A673 (cell line): ENCODE measurements around the gene CENPI. TPM values are rescaled to one million over a fixed set of nuclear protein-coding genes. Genes with fewer than 3 reads are reported as not detected.

Source experiments
- BruUV-seq: library from RNA; stranded (reverse); fragments of 400-500 nt; replicated peaks from 2 replicates; lab custom pipeline; 2021; lab: Mats Ljungman, UMichigan
- CTCF ChIA-PET: fragments of 300-600 bp; sonication (Branson Sonifier 250); formaldehyde crosslinking; loops from one replicate; lab custom pipeline; 2022; ENCODE audit warnings: antibody characterized with exemption; lab: Charles Lee
- POLR2A ChIA-PET: fragments of 300-600 bp; sonication (Branson Sonifier 250); formaldehyde crosslinking; loops from one replicate; lab custom pipeline; 2022; ENCODE audit warnings: antibody characterized with exemption; ENCODE audit not compliant: low non-redundant PET; lab: Charles Lee
- DNase-seq: peaks from one replicate; pipeline ENCODE4 v3.0.0-alpha.2; 2015; ENCODE audit warnings: low spot score
- H3K27ac ChIP-seq: fragments of 200-600 bp; sonication (generic); 2 replicates; pipeline ENCODE4 v1.5.1; 2016; ENCODE audit warnings: mixed run types, low read depth, mild to moderate bottlenecking, mixed read lengths, antibody characterized with exemption, low read length; ENCODE audit not compliant: poor library complexity, severe bottlenecking
- H3K27me3 ChIP-seq: fragments of 200-600 bp; sonication (generic); replicated peaks from 2 replicates; pipeline ENCODE4 v1.6.1; 2017; ENCODE audit warnings: mixed run types, low read depth, mild to moderate bottlenecking, mixed read lengths, antibody characterized with exemption, low read length; ENCODE audit not compliant: insufficient read depth, poor library complexity
- H3K36me3 ChIP-seq: fragments of 200-600 bp; sonication (generic); 2 replicates; pipeline ENCODE4 v1.6.1; 2016; ENCODE audit warnings: mixed run types, mild to moderate bottlenecking, mixed read lengths, antibody characterized with exemption, low read length; ENCODE audit not compliant: insufficient read depth, poor library complexity, severe bottlenecking
- H3K4me1 ChIP-seq: fragments of 200-600 bp; sonication (generic); 2 replicates; pipeline ENCODE4 v1.6.1; 2017; ENCODE audit warnings: mixed run types, mild to moderate bottlenecking, mixed read lengths, antibody characterized with exemption, low read length; ENCODE audit not compliant: insufficient read depth, poor library complexity, severe bottlenecking
- H3K4me3 ChIP-seq: fragments of 200-600 bp; sonication (generic); 2 replicates; pipeline ENCODE4 v1.5.1; 2016; ENCODE audit warnings: low read depth, mixed run types, mild to moderate bottlenecking, mixed read lengths, low read length; ENCODE audit not compliant: poor library complexity, severe bottlenecking
- H3K9me3 ChIP-seq: fragments of 200-600 bp; sonication (generic); 2 replicates; pipeline ENCODE4 v1.6.1; 2016; ENCODE audit warnings: mixed run types, low read depth, mild to moderate bottlenecking, mixed read lengths, antibody characterized with exemption, low read length; ENCODE audit not compliant: poor library complexity, severe bottlenecking
- EZH2 ChIP-seq: fragments of 200-600 bp; sonication (generic); IDR thresholded peaks from 2 replicates; pipeline ENCODE4 v1.6.1; 2017; ENCODE audit warnings: borderline replicate concordance, low read depth, mild to moderate bottlenecking, mixed read lengths, antibody characterized with exemption, low read length; ENCODE audit not compliant: poor library complexity, severe bottlenecking
- intact Hi-C: fragments of 100-400 bp; cut with micrococcal nuclease; formaldehyde crosslinking; loops from one replicate; pipeline ENCODE4 v1.10.0; 2022; ENCODE audit not compliant: unreplicated experiment
- total RNA-seq: library from RNA; stranded (reverse); gene quantifications from 2 replicates; pipeline ENCODE4 v1.2.3, GENCODE V29; 2021
- TF ChIP-seq, protein P1 (sequence below): fragments of 300-800, 200-600 bp; sonication (generic); conservative IDR thresholded peaks from 2 replicates; pipeline ENCODE4 v1.5.1; 2017; ENCODE audit warnings: low read depth, mild to moderate bottlenecking, antibody characterized with exemption, low read length, moderate library complexity, mixed read lengths

CENPI gene
- total RNA-seq, 1 experiment from 2014 or later: 40.9 TPM

DNA sequence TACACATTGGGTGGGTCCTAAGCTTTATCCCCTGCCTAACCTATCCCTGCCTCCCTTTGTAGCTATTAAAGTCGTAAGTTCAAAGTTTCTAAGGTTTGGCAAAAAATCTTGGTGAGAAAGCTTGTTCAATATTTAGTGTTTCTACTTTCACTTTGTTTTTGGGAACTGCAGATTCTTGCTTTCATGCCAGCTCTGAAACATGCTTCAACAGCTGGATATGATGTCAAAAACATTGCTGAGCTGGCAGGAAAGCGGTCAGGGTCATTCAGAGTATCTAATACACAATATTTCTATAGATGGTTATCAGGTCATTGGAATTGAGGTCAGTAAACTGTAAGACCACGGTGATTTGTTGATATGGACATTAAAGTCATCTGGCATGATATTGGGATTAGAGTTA lies 19.7 kb downstream of the CENPI start:
- no peaks in the 10 kb centered on the region for H3K27me3 ChIP-seq
- TF ChIP-seq, protein P1, sequence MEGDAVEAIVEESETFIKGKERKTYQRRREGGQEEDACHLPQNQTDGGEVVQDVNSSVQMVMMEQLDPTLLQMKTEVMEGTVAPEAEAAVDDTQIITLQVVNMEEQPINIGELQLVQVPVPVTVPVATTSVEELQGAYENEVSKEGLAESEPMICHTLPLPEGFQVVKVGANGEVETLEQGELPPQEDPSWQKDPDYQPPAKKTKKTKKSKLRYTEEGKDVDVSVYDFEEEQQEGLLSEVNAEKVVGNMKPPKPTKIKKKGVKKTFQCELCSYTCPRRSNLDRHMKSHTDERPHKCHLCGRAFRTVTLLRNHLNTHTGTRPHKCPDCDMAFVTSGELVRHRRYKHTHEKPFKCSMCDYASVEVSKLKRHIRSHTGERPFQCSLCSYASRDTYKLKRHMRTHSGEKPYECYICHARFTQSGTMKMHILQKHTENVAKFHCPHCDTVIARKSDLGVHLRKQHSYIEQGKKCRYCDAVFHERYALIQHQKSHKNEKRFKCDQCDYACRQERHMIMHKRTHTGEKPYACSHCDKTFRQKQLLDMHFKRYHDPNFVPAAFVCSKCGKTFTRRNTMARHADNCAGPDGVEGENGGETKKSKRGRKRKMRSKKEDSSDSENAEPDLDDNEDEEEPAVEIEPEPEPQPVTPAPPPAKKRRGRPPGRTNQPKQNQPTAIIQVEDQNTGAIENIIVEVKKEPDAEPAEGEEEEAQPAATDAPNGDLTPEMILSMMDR: no peak
- TF ChIP-seq EZH2: no peak
- CTCF ChIA-PET: no interaction called here
- no peak overlapping the region for H3K27ac ChIP-seq
- DNase-seq: no peak
- POLR2A ChIA-PET: no interaction called here
- intact Hi-C loops: no loop called here
- no peak overlapping the region for H3K4me3 ChIP-seq
- no peaks in the 10 kb centered on the region for H3K9me3 ChIP-seq
- no peaks in the 10 kb centered on the region for H3K4me1 ChIP-seq
- no TSS peak for BruUV-seq
- peaks cover 15% of the 10 kb centered on the region for H3K36me3 ChIP-seq

DNA sequence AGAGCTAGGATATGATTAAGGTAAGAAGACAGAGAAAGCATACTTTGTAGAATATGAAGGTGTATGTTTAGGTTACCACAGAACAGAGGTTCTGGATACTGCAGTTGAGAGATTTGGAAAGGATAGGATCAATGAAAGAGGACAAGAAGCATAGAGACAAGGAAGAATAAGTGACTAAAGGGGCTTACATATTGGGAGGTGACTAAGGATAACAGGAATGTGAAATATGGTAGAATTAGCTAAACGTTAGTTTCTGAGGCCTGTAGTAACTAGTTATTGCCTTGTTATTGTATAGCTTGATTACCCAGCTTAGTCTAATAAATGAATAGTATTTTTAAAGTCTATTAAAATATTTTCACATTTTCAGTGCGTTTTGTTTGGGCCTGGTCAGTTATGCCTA lies 38.2 kb downstream of the CENPI start:
- no peak overlapping the region for H3K27ac ChIP-seq

More for the DNA sequence above, 38.2 kb downstream of the CENPI start:
- Histone ChIP-seq H3K4me1 (peaks cover 12% of the 10 kb centered on the region), H3K36me3 (peaks cover 24% of the 10 kb centered on the region), H3K9me3 (no peaks in the 10 kb centered on the region), H3K27me3 (no peaks in the 10 kb centered on the region), H3K4me3 (no peak overlapping the region)
- no peak for TF ChIP-seq EZH2
- TF ChIP-seq, protein P1: no peak
- intact Hi-C loops: no loop called here
- no peak for DNase-seq
- BruUV-seq: no TSS peak
- CTCF ChIA-PET: no interaction called here
- POLR2A ChIA-PET: no interaction called here

Other genes starting within 250 kb of the CENPI start
- gene NOX1, start 223.8 kb upstream of the CENPI start, total RNA-seq: not detected in 2 replicates
- gene XKRX, start 169.3 kb upstream of the CENPI start, total RNA-seq: not detected in 2 replicates
- gene ARL13A, start 128.5 kb upstream of the CENPI start, total RNA-seq: not detected in 2 replicates
- 20.8 and 21.3 TPM in 2 replicates for gene TRMT2B, start 46.1 kb upstream of the CENPI start, total RNA-seq
- gene TMEM35A, start 19.3 kb upstream of the CENPI start, total RNA-seq: 0.21 and 0.31 TPM in 2 replicates
- gene DRP2, start 121.6 kb downstream of the CENPI start, total RNA-seq: 0.45 and 0.68 TPM in 2 replicates
- gene TAF7L, start 193.1 kb downstream of the CENPI start, total RNA-seq: 0.70 and 0.88 TPM in 2 replicates